Epithelial cell of prostate (primary cell): ENCODE data around the gene STARD3.

ENCODE experiments used
- DNase-seq: peaks from one replicate; pipeline ENCODE4 v3.0.0-alpha.2; 2011; ENCODE audit warnings: low read depth, low spot score
- H3K27ac ChIP-seq: fragments of 450-650 bp; 2 replicates; pipeline ENCODE4 v1.5.1; 2017; ENCODE audit warnings: mild to moderate bottlenecking

STARD3 gene

DNA sequence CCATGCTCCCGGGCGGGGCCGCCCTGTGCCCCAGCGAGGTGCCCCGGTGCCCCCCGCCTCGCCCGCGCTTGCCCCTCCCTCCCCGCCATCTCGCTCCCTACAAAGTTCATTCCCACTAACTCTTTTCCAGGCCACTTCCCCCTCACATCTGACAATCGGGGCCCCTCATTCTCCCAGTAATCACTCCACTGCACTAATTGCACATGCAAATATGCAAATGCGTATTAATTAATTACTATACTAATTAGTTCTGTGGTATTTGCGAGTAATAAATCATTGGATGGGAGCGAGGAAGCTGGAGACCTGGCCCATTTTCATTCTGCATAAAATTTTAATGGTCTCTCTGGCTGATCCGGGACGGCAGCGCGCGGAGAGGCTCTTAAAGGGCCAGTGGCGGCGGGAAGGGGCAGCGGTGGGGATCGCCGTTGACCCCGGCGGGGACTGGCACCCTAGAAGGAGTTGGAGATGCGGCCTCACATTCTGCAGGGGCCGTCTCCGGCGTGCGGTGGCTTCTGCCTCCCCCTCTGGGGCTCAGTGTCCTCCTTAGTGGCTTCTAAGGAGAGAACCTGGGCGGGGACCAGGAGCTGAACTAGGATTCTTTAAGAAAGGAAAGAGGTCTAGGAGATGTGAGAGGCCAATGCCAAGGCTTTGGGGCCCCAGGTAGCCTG is 18.6 kb upstream of the STARD3 start:
- H3K27ac ChIP-seq: no peak overlapping the region
- DNase-seq: no peak

DNA sequence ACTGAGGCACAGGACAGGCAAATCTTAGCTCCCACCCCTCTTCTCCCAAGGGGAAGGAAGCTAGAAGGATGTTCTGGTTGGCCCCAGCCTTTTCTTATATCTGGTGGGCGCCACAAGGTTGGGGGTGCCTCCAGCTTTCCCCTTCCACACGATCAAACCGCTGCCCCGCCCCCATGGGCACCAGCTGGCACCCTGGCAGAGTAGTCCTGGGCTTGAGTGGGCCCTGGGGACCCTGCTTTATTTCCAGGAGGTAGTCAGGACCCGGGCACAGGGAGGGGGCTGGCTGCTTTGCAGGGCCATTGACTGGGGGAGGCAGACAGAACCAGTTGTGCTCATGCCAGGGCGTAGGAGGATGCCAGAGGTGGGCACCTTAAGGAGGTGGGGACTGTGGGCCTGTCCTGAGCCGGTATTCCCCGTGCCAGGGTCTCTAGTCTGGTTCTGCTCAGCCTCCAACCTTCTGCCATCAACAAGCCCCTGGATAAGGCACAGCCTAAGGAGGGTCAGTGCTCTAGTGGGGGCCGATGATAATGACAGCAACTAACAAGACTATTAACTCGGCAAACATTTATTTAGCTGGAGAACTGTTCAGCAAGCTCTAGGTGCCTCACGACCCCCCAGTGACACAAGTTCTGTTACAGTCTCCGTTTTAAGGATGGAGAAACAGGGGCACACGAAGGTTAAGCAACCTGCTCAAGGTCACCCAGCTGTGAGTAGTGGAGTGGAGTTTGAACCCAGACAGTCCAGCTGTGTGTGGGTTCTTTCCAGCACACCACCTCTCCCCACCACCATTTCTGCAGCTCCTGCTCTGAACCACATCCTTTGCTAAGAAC is 17.8 kb upstream of the STARD3 start:
- no peak overlapping the region for H3K27ac ChIP-seq
- DNase-seq: no peak

DNA sequence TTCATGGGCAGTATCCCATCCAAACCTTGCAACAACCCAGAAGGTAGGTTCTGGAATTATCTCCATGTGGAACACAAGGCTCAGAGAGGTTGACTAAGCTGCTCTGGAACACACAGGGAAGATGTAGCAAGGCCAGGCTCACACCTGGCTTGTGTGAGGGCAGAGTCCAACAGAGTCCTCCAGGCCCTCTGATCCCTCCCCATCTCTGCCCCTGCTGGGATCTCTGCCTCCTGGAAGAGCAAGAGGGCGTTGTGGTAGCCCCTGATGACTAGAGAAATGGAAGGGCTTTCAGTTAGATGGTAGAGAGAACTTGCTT is 17.2 kb upstream of the STARD3 start:
- H3K27ac ChIP-seq: no peak overlapping the region
- DNase-seq: no peak

DNA sequence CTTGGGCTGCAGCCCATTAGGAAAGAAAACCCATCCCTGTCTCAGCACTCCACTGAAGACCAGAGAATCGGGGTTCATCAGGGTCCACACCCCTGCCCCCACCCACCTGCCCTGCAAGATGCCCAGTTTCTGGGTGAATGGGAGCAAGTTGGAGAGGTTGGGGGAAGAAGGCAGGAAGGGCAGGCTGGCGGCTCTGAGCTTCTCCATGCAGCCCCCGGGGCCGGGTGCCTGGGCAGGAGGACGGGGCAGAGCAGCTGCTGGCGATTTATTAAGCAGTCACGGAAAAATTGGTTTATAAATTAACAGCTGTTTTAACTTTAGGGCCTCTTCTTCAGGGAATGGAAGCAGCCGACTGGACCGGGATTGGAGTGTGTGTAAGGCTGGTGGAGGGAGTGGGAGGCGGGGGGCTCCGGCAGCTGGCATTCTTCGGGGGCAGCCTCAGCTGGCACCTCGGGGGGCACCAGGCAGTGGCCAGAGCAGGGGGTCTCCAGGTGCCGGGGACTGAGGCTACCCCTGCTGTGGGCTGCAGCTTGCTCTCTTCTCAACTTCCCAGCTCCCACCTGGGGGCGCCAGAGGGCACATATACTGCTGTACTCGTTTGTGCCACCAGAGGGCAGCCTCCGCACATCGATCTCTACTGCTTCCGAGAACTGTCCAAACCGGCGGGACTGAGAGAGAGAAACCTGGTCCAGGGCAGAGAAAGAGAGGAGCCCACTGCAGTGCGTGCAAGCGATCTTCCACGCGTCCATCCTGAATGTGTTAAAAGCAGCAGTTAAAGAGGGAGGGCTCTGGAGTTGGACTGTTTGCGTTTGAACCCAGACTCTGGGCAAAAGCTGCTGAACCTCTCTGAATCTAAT is 15.2 kb upstream of the STARD3 start:
- no peak for DNase-seq
- H3K27ac ChIP-seq: no peak overlapping the region

DNA sequence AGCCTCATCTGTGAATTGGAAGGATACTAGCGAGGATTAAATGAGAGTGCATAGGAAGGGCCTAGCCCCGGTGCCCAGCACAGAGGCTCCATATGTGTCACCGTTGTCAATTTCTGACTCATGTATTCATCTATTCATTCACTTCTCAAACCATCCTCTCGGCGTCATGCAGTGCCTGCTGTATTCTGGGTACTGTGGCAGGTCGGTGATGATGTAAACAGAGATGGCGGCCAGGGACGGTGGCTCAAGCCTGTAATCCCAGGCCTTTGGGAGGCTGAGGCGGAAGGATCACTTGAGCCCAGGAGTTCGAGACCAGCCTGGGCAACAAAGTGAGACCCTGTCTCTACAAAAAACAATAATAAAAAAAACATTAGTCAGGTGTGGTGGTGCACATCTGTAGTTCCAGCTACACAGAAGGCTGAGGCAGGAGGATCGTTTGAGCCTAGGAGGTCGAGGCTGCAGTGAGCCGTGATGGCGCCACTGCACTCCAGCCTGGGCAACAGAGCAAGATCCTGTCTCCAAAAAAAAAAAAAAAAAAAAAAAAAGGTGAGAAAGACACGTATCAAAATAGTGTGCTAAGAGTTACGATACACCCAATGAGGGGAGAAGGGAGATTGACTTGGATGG is 14.5 kb upstream of the STARD3 start:
- no peak overlapping the region for H3K27ac ChIP-seq
- DNase-seq: no peak

DNA sequence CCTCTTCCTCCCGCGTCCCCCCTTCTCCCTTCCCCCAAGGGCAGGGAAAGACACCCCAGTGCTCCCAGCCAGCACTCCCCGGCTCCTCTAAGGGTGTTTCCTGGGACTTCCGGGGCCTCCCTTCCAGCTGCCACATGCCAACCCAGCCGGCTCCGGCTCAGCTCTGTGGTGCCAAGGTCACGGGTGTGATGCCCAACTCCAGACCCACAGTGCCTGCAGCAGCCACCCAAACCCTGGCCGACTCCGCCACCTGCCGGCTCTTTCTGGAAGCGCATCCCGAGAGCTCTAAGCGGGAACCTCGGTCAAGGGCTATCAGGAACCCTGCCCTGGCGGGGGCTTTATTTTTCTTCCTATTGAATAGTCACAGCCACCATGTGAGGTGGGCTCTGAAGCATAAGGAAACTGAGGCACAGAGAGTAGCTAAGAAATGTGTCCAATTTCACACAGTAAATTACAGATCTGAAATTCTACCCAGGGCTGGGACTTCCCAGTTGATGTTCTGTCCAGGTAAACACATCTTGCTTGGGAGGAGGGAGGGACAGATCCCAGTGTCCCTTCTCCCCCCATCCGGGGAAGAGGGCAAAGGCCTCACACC is 13.5 kb upstream of the STARD3 start:
- H3K27ac ChIP-seq: no peak overlapping the region
- no peak for DNase-seq

DNA sequence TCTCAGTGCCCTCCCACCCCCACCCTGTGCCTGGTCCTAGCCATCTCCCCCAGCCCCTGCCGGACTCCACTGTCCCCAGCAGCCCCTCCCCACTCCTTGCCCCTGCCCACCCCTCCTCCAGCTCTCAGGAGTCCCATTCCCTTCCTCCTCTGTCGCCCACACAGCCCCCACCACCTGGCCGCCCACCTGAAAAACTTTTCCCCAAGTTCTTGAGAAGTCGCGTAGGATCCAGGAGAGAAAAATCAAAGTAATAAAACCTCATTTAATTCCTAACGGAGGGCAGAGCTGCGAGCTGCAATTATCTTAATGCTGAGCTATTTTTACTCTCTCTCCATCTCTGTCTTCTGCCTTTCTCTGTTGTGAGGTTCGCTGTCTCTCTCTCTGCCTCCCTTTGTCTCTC is 12.6 kb upstream of the STARD3 start:
- no peak overlapping the region for H3K27ac ChIP-seq
- DNase-seq: no peak

DNA sequence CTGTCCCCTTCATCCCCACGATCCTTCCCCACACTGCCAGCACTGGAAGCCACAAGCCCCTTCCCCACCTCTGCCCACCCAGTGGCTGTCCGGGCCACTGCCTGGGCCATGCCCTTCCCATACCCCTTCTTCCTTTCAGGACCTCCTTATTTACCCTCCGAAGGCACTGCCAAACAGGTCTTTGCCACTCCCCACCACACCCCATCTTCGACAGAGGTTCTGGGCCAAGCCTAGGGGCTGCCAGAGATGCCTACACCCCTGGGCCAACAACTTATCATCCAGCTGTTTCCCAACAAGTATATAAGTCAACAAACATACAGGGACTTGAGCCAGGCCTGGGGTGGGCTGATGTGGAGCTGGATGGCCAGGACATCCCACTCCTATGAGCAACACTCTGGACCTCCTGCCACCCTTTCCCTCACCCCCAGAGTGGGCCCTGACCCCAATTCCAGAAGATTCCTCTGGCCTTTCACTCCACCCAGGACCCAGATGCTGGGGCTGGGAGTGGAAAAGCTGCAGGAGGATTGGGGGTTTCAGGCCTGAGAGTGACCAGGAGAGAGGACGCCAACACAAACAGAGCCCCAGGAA is 11.7 kb upstream of the STARD3 start:
- H3K27ac ChIP-seq: no peak overlapping the region
- no peak for DNase-seq

DNA sequence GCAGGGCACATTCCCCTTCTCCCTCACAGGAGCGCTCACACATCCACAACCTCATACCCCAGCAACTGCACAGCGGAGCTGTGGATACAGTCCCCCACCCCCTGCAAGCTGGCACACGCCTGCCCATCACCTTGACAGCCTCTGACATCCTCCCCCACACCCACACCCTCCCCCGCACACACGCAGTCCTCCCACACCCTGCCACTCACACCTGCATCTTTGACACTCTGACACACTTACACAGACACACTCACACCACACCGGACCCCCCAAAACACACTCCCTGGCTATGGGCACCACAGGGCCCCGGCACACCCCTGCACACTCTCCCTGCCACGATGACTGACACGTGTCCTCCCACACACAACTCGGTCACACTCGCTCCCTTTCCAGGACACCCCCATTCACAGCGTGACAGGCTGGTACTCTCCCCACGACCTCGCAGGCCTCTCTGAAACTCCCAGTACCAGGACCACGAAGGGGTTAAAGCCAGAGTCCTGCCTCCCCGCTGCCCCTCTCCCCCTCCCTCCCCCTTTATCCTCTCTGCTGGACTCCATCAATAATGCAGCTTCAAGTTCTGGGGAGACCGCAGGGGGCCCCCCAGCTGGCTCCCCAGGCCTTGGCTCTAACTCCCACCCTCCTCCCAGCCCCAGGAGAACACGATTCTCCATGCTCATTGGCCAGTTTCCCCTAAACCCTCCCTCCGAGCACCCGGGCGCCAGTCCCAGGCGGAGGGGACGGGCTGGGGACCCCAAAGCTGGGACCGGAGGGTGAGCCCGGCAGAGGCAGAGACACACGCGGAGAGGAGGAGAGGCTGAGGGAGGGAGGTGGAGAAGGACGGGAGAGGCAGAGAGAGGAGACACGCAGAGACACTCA is 10.5 kb upstream of the STARD3 start, which contains the start of gene PPP1R1B:
TSS of gene PPP1R1B (plus strand) at position 782 of the 876 bp plus-strand sequence. CDS start 441 bp downstream, outside the sequence.
- H3K27ac ChIP-seq: no peak within 1 kb of the TSS

DNA sequence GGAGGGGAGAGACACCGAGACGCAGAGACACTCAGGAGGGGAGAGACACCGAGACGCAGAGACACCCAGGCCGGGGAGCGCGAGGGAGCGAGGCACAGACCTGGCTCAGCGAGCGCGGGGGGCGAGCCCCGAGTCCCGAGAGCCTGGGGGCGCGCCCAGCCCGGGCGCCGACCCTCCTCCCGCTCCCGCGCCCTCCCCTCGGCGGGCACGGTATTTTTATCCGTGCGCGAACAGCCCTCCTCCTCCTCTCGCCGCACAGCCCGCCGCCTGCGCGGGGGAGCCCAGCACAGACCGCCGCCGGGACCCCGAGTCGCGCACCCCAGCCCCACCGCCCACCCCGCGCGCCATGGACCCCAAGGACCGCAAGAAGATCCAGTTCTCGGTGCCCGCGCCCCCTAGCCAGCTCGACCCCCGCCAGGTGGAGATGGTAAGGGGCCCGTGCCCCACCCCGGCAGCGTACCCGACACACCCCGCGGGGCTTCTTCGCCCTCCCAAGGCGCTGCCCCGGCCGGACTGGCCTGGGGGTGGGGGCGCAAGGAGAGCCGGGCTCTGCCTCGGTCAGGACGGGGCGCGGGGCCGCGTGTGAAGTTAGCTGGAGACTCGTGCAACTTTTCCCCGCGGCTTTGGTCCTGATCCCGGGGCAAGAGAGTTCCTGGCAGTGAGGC is 9.8 kb upstream of the STARD3 start:
- no peak overlapping the region for H3K27ac ChIP-seq

More for the DNA sequence above, 10.5 kb upstream of the STARD3 start, which contains the start of gene PPP1R1B:
- no peak for DNase-seq

DNA sequence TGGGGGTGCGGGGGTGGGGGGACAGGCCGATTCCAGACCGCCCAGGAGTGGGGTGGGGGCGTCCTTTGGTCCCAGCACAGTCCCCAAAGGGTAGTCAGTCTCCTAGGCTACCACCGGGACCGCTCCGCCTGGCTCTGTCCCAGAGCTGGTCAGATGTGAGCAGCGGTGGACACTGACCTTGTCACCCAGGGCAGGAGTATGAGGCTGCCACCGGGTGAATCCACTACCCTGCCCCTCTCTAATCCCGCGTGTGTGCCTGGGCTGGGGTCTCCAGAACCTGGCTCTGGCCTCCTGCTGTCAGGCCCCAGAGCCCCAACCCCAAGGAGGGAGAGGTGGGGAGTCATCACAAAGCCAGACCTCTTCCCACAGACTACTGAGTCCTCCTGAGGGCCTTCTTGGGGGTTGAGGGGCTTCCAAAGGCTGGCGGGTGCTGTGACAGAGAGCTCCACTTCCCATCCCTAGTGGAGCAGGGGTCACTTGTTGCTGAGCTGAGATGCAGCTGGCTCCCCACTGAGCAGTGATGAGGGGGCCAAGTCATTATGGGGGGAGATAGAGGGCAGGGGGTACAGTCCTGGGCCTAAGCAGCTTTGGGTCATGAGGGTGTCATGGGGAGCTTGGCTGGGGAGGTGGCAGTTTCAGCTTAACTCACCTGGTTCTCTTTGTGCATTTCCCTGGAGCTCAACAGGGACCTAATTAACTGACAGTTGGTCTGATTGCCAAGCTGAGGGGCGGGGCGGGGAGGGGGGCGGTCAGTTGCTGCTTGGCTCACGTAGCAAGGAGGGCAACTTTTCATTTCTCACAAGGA is 9.0 kb upstream of the STARD3 start:
- H3K27ac ChIP-seq: no peak overlapping the region
- no peak for DNase-seq

More for the DNA sequence above, 9.8 kb upstream of the STARD3 start:
- no peak for DNase-seq

DNA sequence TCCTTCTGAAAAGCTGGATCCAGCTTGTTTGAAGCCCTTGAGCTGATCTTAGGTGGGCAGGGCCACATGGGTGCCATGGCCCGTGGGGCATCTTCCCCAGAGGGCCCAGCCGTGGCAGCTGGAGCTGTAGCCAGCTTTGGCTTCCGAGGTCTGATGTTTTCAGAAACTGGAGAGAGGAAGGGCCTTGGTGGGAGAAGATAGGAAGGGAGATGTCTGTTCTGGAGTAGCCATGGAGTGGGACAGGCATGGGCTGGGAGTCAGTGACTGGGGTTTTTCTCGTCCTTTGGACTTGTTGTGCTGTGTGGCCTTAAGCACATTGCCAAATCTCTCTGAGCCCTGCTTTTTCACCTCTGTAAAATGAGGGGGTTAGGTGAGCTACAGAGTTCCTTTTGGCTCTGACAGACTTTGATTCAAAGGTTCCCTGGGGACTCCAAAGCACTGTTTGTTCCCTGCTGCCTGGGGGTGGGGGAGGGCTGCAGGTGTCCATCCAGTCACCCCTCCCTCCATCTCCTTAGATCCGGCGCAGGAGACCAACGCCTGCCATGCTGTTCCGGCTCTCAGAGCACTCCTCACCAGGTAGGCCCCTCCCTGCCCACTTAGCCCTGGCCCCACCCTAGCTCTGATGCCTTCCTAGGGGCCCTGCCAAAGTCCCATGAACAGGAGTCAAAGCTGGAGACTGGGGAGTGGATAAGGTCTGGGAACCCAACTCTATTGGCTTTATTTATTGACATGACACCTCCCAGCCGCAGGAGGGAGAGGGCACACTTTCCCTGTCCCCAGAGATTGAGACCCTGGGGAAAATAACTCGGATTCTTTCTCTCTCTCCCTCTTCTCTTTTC is 8.1 kb upstream of the STARD3 start:
- no peak overlapping the region for H3K27ac ChIP-seq
- DNase-seq: no peak

DNA sequence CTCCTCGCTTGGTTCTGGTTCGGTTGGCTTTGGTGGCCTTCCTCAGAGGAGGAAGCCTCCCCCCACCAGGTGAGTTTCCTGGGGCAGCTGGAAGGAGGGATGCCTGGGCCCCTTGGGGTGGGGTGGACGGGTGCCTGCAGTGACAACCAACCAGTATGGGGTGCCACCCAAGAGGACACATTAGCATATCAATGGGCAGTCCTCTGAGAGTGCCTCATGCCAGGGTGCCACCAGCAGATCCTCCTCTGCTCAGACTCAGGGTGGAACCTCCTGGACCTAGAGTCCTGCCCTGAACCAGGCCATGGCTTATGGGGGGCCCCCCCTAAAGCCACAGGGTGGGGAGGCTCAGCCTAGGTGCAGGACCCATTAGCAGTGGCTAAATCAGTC is 7.5 kb upstream of the STARD3 start:
- no peak for DNase-seq
- H3K27ac ChIP-seq: no peak overlapping the region

DNA sequence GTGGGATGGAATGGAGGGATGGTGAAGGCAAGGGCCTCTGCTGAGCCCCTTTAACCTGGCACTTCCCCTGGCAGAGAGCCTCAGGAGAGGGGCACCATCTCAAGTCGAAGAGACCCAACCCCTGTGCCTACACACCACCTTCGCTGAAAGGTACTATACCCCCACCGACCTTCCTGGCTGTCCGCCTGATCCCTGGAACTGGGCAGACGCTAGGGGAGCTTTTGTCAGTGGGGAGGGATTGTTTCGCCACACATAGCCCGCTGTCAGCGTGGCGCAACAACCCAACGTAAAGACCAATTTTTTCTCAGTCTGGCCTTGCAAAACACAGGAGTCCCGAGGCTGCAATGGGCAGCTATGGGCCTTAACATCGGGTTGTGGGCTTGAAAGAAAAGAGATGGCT is 7.0 kb upstream of the STARD3 start:
- no peak for DNase-seq
- H3K27ac ChIP-seq: no peak overlapping the region

DNA sequence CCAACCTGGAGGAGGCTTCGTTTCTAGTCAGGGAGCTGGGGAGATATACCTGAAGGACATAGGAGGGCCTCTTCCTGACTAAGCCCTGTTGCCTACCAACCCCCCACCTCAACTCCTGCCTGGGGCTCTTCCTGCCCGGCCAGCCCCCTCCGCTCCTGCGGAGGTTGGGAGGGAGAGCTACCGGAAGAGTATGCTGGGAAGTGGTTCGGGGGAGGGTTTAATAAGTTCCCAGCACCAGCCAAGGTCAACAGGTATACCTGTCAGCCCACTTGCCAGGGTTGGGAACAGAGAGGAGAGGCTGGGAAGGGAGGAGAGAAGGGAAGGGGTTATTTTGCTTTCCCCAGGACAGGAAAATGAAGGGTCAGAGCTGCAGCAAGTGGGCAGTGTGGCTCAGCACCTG is 5.5 kb upstream of the STARD3 start:
- H3K27ac ChIP-seq: no peak overlapping the region
- DNase-seq: no peak

DNA sequence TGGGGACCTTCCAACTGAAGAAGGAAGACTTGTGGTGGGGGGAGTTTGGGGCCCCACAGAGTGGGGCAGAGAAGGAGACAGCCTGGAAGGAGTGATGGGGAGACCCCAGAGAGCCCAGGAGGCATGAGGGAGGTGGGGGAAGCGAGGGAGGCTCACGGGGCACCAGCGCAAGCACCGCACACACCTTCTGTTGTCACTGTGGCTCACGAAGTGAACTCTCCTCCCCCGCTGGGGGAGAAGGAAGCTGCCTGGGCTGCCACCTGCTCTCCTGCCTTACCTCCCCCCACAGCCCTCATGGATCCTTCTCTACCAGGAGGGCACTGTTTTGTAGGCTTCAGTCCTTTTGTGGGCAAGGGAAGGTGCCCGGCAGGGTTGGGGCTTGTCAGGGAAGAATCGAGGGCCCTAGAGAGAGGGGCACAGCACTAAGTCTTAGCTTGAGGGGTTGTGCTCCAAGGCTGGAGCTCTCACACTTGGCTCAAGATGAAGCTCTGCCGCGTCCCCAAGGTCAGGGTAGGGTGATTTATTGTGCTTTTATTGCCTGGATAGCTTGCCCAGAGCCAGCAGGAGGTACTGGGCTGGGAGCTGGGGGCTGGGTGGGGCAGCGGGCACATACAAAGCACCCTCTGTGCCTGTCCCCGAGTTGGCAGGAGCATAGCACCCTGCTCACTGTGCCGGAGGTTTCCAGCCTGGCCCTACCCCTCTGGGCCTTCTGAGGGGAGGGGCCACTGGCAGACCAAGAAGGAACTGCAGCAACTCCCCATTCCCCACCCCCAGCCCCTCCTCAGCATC is 4.6 kb upstream of the STARD3 start:
- no peak for DNase-seq
- no peak overlapping the region for H3K27ac ChIP-seq
